GM19351 (cell line): ENCODE measurements around the gene LGMN.
"Not testable (repeated sequence)": the region's sequence is repeated elsewhere in the genome, so short reads cannot be mapped to it uniquely, and the experiment has no call there.

Source experiments
- ATAC-seq: cut with Tn5 transposase; IDR thresholded peaks from one replicate; pipeline ENCODE4 v1.9.1; 2021; ENCODE audit warnings: mild to moderate bottlenecking, moderate library complexity; ENCODE audit not compliant: unreplicated experiment

Gene LGMN

GRCh38 chr14:92763666-92764631 is 15.5 kb upstream of the LGMN start:
- ATAC-seq, result not testable (repeated sequence)

- no peak for ATAC-seq
Measured at GRCh38 chr14:92760524-92760805, 12.0 kb upstream of the LGMN start.

- ATAC-seq, result no peak
Measured at GRCh38 chr14:92759679-92760523, 11.5 kb upstream of the LGMN start.

GRCh38 chr14:92759300-92759678 is 10.9 kb upstream of the LGMN start:
- ATAC-seq, result peak; percentile 39

- ATAC-seq, result no peak
Measured at GRCh38 chr14:92756446-92756845, 8.0 kb upstream of the LGMN start.

- ATAC-seq, result no peak
Measured at GRCh38 chr14:92755495-92755894, 7.1 kb upstream of the LGMN start.

GRCh38 chr14:92754966-92755365 is 6.5 kb upstream of the LGMN start:
- no peak for ATAC-seq

GRCh38 chr14:92753250-92753649 is 4.8 kb upstream of the LGMN start:
- no peak for ATAC-seq

GRCh38 chr14:92751819-92752218 is 3.4 kb upstream of the LGMN start:
- ATAC-seq, result peak; percentile 43

GRCh38 chr14:92750994-92751400 is 2.6 kb upstream of the LGMN start:
- no peak for ATAC-seq

- not testable (repeated sequence) for ATAC-seq
Measured at GRCh38 chr14:92750222-92750728, 1.8 kb upstream of the LGMN start.

- ATAC-seq, result no peak
Measured at GRCh38 chr14:92747701-92748258, 647 bp downstream of the LGMN start.

- no peak for ATAC-seq
Measured at GRCh38 chr14:92744198-92744597, 4.2 kb downstream of the LGMN start.

GRCh38 chr14:92740440-92740839 is 8.0 kb downstream of the LGMN start:
- no peak for ATAC-seq

- ATAC-seq, result no peak
Measured at GRCh38 chr14:92737619-92738188, 10.7 kb downstream of the LGMN start.

GRCh38 chr14:92737206-92737605 is 11.2 kb downstream of the LGMN start:
- ATAC-seq, result no peak

GRCh38 chr14:92735344-92735743 is 13.1 kb downstream of the LGMN start:
- ATAC-seq, result no peak

- ATAC-seq, result no peak
Measured at GRCh38 chr14:92734618-92735017, 13.8 kb downstream of the LGMN start.

GRCh38 chr14:92733007-92733406 is 15.4 kb downstream of the LGMN start:
- ATAC-seq, result no peak

- no peak for ATAC-seq
Measured at GRCh38 chr14:92731622-92732115, 16.8 kb downstream of the LGMN start.
